Neuronal stem cell (in vitro differentiated cells): Measurements from ENCODE around the gene EPB41.
"Not testable (repeated sequence)": the region's sequence is repeated elsewhere in the genome, so short reads cannot be mapped to it uniquely, and the experiment has no call there.

ENCODE experiments used
- DNase-seq: peaks from one replicate; pipeline ENCODE4 v3.0.0-alpha.2; 2013; ENCODE audit warnings: low spot score
- H2AFZ ChIP-seq: one replicate; pipeline ENCODE4 v1.6.1; 2013; ENCODE audit warnings: mild to moderate bottlenecking, low read length, inconsistent platforms
- H2AK5ac ChIP-seq: 2 replicates; pipeline ENCODE4 v1.6.1; 2013; ENCODE audit warnings: low read depth, mild to moderate bottlenecking, inconsistent platforms, low read length, moderate library complexity, mixed read lengths
- H2BK120ac ChIP-seq: 2 replicates; pipeline ENCODE4 v1.6.1; 2013; ENCODE audit warnings: low read depth, mild to moderate bottlenecking, inconsistent platforms, low read length, moderate library complexity, mixed read lengths
- H2BK12ac ChIP-seq: one replicate; pipeline ENCODE4 v1.6.1; 2013; ENCODE audit warnings: low read length, inconsistent platforms
- H2BK15ac ChIP-seq: 2 replicates; pipeline ENCODE4 v1.6.1; 2013; ENCODE audit warnings: mild to moderate bottlenecking, low read length, inconsistent platforms, mixed read lengths
- H2BK5ac ChIP-seq: one replicate; pipeline ENCODE4 v1.6.1; 2013; ENCODE audit warnings: inconsistent platforms, mild to moderate bottlenecking, low read length, moderate library complexity
- H3K14ac ChIP-seq: one replicate; pipeline ENCODE4 v1.6.1; 2013; ENCODE audit warnings: low read length, inconsistent platforms
- H3K18ac ChIP-seq: 2 replicates; pipeline ENCODE4 v1.6.1; 2013; ENCODE audit warnings: low read length, inconsistent platforms
- H3K23ac ChIP-seq: 2 replicates; pipeline ENCODE4 v1.6.1; 2013; ENCODE audit warnings: low read depth, mild to moderate bottlenecking, mixed read lengths, low read length, inconsistent platforms; ENCODE audit not compliant: poor library complexity
- H3K27ac ChIP-seq: replicated peaks from 3 replicates; pipeline ENCODE4 v1.5.1; 2013; ENCODE audit warnings: low read length, inconsistent platforms
- H3K27me3 ChIP-seq, 3 experiments: 2 replicates each; pipeline ENCODE4 v1.6.1; 2013; ENCODE audit warnings: low read length in 3 of 3, mild to moderate bottlenecking in 2 of 3, inconsistent platforms in 1 of 3, low read depth in 1 of 3, mixed read lengths in 1 of 3, moderate library complexity in 1 of 3; ENCODE audit not compliant: control insufficient read depth in 3 of 3, insufficient read depth in 3 of 3
- H3K36me3 ChIP-seq, 2 donors: replicated peaks in 1 of 2; 2 replicates each; pipeline ENCODE4 v1.6.1; 2013; ENCODE audit warnings: low read length in 2 of 2; ENCODE audit not compliant: control insufficient read depth in 2 of 2, insufficient read depth in 2 of 2
- H3K4ac ChIP-seq: 2 replicates; pipeline ENCODE4 v1.6.1; 2013; ENCODE audit warnings: inconsistent platforms, mild to moderate bottlenecking, low read length, moderate library complexity
- H3K4me1 ChIP-seq, 2 donors: 1 replicate in 1 of 2; 2 replicates in 1 of 2; pipeline ENCODE4 v1.6.1; 2013; ENCODE audit warnings: low read length in 2 of 2, low read depth in 1 of 2; ENCODE audit not compliant: control insufficient read depth in 2 of 2, insufficient read depth in 1 of 2
- H3K4me2 ChIP-seq: one replicate; pipeline ENCODE4 v1.6.1; 2013; ENCODE audit warnings: mild to moderate bottlenecking, low read length, inconsistent platforms; ENCODE audit not compliant: insufficient read depth, poor library complexity, severe bottlenecking
- H3K4me3 ChIP-seq, 2 donors: 2 replicates each; pipeline ENCODE4 v1.5.1; 2013; ENCODE audit warnings: low read length in 2 of 2, mild to moderate bottlenecking in 2 of 2, inconsistent platforms in 1 of 2, moderate library complexity in 1 of 2
- H3K79me1 ChIP-seq: one replicate; pipeline ENCODE4 v1.6.1; 2013; ENCODE audit warnings: low read depth, mild to moderate bottlenecking, inconsistent platforms, low read length, moderate library complexity
- H3K9ac ChIP-seq: one replicate; pipeline ENCODE4 v1.6.1; 2013; ENCODE audit warnings: mild to moderate bottlenecking, low read depth, low read length, inconsistent platforms; ENCODE audit not compliant: poor library complexity
- H3K9me3 ChIP-seq, 2 donors: replicated peaks in 1 of 2; 2 replicates each; pipeline versions ENCODE3 to v1.6.1; 2013; ENCODE audit warnings: low read length in 2 of 2, mild to moderate bottlenecking in 2 of 2, inconsistent platforms in 1 of 2, low read depth in 1 of 2, mixed read lengths in 1 of 2, moderate library complexity in 1 of 2; ENCODE audit not compliant: control insufficient read depth in 2 of 2, insufficient read depth in 1 of 2
- H4K8ac ChIP-seq: one replicate; pipeline ENCODE4 v1.6.1; 2013; ENCODE audit warnings: low read depth, mild to moderate bottlenecking, inconsistent platforms, low read length, moderate library complexity
- H4K91ac ChIP-seq: one replicate; pipeline ENCODE4 v1.6.1; 2013; ENCODE audit warnings: low read length, low read depth, mild to moderate bottlenecking, inconsistent platforms; ENCODE audit not compliant: poor library complexity
- whole genome bisulfite sequencing, 2 donors: extraction: QIAGEN DNeasy Blood & Tissue Kit; methylation state at CpG; one replicate each; pipeline ENCODE4 v1.1.7; 2013; ENCODE audit warnings: missing lambda C conversion rate in 2 of 2, mixed read lengths in 1 of 2; ENCODE audit not compliant: insufficient read length in 2 of 2, insufficient replicate concordance in 1 of 2; ENCODE audit errors: extremely low coverage in 2 of 2; 5-methylcytosine and 5-hydroxymethylcytosine counted together

EPB41 gene

GRCh38 chr1:29062157-29062942 lies 148.0 kb downstream of the EPB41 start:
- Histone ChIP-seq H3K9me3 (no peaks in the 10 kb centered on the region), H3K4me1 (peaks cover 0 to 7% of the 10 kb centered on the region in 2 donors), H2AFZ (no peak overlapping the region), H3K9ac (no peak overlapping the region), H4K8ac (no peak overlapping the region), H2BK12ac (no peak overlapping the region), H4K91ac (no peak overlapping the region), H2BK15ac (no peak overlapping the region), H3K4ac (no peak overlapping the region), H3K79me1 (no peaks in the 10 kb centered on the region), H3K23ac (no peak overlapping the region), H2BK5ac (no peak overlapping the region), H3K27ac (no peak overlapping the region), H2AK5ac (no peak overlapping the region), H2BK120ac (no peak overlapping the region), H3K4me2 (no peak overlapping the region), H3K18ac (no peak overlapping the region), H3K36me3 (peaks cover 4 to 59% of the 10 kb centered on the region in 2 donors), H3K27me3 (no peaks in the 10 kb centered on the region), H3K4me3 (no peak overlapping the region), H3K14ac (no peak overlapping the region)
- WGBS, 2 donors = no CpG with 5 or more reads among the region's 4 CpGs
- DNase-seq = no peak

- DNase-seq = no peak
- Histone ChIP-seq H4K8ac (no peak overlapping the region), H4K91ac (no peak overlapping the region), H3K4me1 (peaks cover 0 to 7% of the 10 kb centered on the region in 2 donors), H2AK5ac (no peak overlapping the region), H3K9ac (no peak overlapping the region), H3K4me2 (no peak overlapping the region), H2AFZ (no peak overlapping the region), H3K27ac (no peak overlapping the region), H3K79me1 (no peaks in the 10 kb centered on the region), H3K36me3 (peaks cover 6 to 59% of the 10 kb centered on the region in 2 donors), H2BK120ac (no peak overlapping the region), H3K23ac (no peak overlapping the region), H3K9me3 (no peaks in the 10 kb centered on the region), H2BK5ac (no peak overlapping the region), H2BK12ac (no peak overlapping the region), H2BK15ac (no peak overlapping the region), H3K27me3 (no peaks in the 10 kb centered on the region), H3K14ac (no peak overlapping the region), H3K4ac (no peak overlapping the region), H3K18ac (no peak overlapping the region), H3K4me3 (no peak overlapping the region)
- no CpG with 5 or more reads among the region's 1 CpG for WGBS, 2 donors
Observed at GRCh38 chr1:29064064-29064463, 149.7 kb downstream of the EPB41 start.

- Histone ChIP-seq H2AK5ac (no peak overlapping the region), H3K36me3 (peaks cover 0 to 38% of the 10 kb centered on the region in 2 donors), H3K9me3 (no peaks in the 10 kb centered on the region), H2BK120ac (no peak overlapping the region), H3K4ac (no peak overlapping the region), H3K23ac (no peak overlapping the region), H3K27me3 (no peaks in the 10 kb centered on the region), H3K4me2 (no peak overlapping the region), H3K79me1 (no peaks in the 10 kb centered on the region), H3K4me1 (no peaks in the 10 kb centered on the region), H3K4me3 (no peak overlapping the region), H4K91ac (no peak overlapping the region), H2AFZ (no peak overlapping the region), H3K27ac (no peak overlapping the region), H3K14ac (no peak overlapping the region), H2BK15ac (no peak overlapping the region), H2BK5ac (no peak overlapping the region), H3K18ac (no peak overlapping the region), H4K8ac (no peak overlapping the region), H3K9ac (no peak overlapping the region), H2BK12ac (no peak overlapping the region)
- WGBS, 2 donors = no CpG with 5 or more reads among the region's 2 CpGs
- no peak for DNase-seq
Observed at GRCh38 chr1:29077155-29077554, 162.8 kb downstream of the EPB41 start.

- not testable (repeated sequence) for H3K23ac ChIP-seq, H3K9me3 ChIP-seq, DNase-seq, H2AK5ac ChIP-seq, H3K4me2 ChIP-seq, H3K4me3 ChIP-seq, H2BK12ac ChIP-seq, H3K14ac ChIP-seq, H2BK120ac ChIP-seq, H3K9ac ChIP-seq, H3K79me1 ChIP-seq, H3K27me3 ChIP-seq, H3K27ac ChIP-seq, H2AFZ ChIP-seq, H4K91ac ChIP-seq, H3K18ac ChIP-seq, H4K8ac ChIP-seq, H3K4me1 ChIP-seq, H3K4ac ChIP-seq, H2BK15ac ChIP-seq, H2BK5ac ChIP-seq
- WGBS, 2 donors = no CpG with 5 or more reads among the region's 16 CpGs
- peaks cover 0 to 35% of the 10 kb centered on the region in 2 donors for H3K36me3 ChIP-seq
Observed at GRCh38 chr1:29079916-29080629, 165.7 kb downstream of the EPB41 start.
